ENCODE measurements around the gene DNAJA3.

The DNAJA3 gene

DNA sequence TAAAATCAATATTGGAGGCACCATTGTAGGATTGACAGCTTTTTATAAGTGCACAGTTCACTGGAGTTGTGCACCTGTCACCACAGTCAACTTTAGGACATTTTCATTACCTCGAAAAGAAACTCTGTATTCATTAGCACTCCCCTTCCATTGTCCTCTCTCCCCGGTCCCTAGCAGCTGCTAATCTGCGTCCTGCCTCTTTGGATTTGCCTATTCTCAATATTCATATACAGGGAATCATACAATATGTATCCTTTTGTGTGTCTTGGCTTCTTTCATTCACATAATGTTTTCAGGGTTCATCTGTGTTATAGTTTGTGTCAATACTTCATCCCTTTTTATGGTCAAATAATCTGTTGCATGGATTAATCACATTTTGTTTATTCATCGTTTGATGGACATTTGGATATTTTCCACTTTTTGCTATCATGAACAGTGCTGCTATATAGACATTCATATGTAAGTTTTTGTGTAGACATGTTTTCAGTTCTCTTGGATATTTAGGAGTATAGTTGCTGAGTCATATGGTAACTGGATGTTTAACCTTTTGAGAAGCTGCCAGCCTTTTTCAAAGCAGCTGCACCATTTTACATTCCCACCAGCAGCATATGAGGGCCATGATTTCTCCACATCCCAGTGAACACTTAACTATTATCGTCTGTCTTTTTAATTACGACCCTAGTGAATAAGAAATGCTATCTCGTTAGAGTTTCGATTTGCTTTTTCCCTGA lies 9.8 kb downstream of the DNAJA3 start:
- no peak for TF ChIP-seq CTCF (IDR thresholded peaks at IDR 0.05; ENCODE audit: borderline replicate concordance, control extremely low read depth, extremely low read depth, insufficient read depth, missing control alignments)
- in situ Hi-C loops (cut with MboI; ENCODE audit: low sequenced_read_pairs, unreplicated experiment): no loop called here
- no peak for DNase-seq (ENCODE audit: low spot score)

DNA sequence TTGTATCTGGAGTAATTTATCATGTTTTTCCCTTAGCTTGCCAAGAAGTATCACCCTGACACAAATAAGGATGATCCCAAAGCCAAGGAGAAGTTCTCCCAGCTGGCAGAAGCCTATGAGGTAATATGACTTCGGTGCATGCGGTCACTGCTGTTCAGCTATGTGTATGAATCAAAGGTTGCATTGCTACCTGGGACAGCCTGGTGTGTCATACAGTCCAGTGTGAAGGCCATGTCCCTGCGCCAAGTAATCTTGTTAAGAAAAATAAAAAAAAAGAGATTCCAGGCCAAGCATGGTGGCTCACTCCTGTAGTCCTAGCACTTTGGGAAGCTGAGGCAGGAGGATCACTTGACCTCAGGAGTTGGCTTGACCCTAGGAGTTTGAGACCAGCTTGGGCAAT lies 11.7 kb downstream of the DNAJA3 start:
- DNase-seq (ENCODE audit: low spot score): no peak
- in situ Hi-C loops (cut with MboI; ENCODE audit: low sequenced_read_pairs, unreplicated experiment): no loop called here
- TF ChIP-seq CTCF (IDR thresholded peaks at IDR 0.05; ENCODE audit: borderline replicate concordance, control extremely low read depth, extremely low read depth, insufficient read depth, missing control alignments): no peak

DNA sequence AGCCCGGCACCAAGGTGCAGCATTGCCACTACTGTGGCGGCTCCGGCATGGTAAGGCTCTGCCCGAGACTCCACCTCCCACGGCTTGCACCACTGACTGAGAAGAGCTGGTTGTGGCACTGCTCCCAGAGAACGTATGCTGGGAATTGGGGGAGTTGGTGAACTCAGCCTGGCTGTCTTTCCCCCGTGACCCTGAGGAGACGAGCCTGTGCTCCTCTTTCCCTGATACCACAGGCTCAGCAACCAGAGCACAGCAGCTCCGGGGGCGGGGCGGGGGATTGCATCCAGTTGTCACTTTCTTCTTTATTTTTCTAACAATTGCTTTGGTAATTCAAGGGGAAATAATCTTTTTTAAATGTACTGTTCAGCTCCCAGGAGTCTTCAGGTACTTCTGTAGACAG lies 16.7 kb downstream of the DNAJA3 start:
- no peak for TF ChIP-seq CTCF (IDR thresholded peaks at IDR 0.05; ENCODE audit: borderline replicate concordance, control extremely low read depth, extremely low read depth, insufficient read depth, missing control alignments)
- DNase-seq (ENCODE audit: low spot score): no peak
- in situ Hi-C loops (cut with MboI; ENCODE audit: low sequenced_read_pairs, unreplicated experiment): no loop called here

DNA sequence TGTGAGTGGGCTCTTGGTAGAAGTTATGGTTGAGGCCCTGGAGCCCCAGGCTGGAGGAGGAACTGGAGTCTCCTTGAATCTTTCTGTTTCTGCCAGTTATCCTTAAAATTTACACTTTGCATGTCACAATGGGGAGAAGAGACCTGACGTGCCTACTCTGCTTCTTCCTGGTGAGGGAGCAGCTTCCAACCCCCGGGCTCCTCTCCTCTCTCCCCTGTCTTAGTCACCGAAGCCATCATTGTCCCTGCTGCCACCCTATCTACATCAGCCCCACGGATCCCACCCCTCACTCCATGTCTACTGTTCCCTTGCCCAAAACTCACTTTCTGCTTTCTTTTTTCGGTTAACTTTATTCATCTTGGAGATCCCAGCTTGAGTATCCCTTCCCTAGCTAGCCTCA lies 17.6 kb downstream of the DNAJA3 start:
- no peak for TF ChIP-seq CTCF (IDR thresholded peaks at IDR 0.05; ENCODE audit: borderline replicate concordance, control extremely low read depth, extremely low read depth, insufficient read depth, missing control alignments)
- DNase-seq (ENCODE audit: low spot score): no peak
- in situ Hi-C loops (cut with MboI; ENCODE audit: low sequenced_read_pairs, unreplicated experiment): no loop called here

DNA sequence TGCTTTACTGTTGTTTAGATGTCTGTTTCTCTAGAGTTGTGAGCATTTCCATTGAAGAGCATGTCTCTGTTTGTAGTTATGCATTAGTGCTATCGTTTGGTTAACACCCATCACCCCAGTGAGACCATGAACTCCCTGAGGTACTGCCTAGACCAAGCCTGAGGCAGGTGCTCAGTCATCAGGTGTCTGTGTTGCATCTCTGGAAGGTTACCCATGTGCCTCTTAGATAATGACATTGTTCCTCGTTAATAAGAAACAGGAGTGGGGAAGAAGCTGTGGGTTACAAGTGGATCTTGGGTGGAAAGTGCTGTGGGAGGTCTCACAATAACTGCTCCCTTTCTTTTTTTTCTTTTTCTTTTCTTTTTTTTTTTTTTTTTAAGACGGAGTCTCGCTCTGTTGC lies 18.3 kb downstream of the DNAJA3 start:
- in situ Hi-C loops (cut with MboI; ENCODE audit: low sequenced_read_pairs, unreplicated experiment): no loop called here
- DNase-seq (ENCODE audit: low spot score): no peak
- no peak for TF ChIP-seq CTCF (IDR thresholded peaks at IDR 0.05; ENCODE audit: borderline replicate concordance, control extremely low read depth, extremely low read depth, insufficient read depth, missing control alignments)

DNA sequence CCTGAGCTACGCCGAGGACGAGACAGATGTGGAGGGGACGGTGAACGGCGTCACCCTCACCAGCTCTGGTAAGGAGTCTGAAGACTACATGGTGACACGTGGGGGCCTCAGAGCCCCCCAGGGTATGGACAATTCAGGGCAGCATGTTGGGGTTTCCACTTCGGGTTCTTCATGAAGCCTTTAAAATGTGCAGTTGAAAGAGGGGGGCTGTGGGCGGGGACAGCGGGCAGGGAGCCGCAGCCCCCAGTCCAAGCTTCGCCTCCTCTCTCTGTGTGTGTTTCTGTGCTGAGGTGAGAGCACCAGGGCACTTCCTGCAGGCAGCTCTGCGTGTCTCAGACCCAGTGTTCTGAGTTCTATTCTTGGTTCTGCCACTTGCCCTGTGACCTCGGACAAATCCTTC lies 24.8 kb downstream of the DNAJA3 start:
- in situ Hi-C loops (cut with MboI; ENCODE audit: low sequenced_read_pairs, unreplicated experiment): no loop called here
- DNase-seq (ENCODE audit: low spot score): no peak
- no peak for TF ChIP-seq CTCF (IDR thresholded peaks at IDR 0.05; ENCODE audit: borderline replicate concordance, control extremely low read depth, extremely low read depth, insufficient read depth, missing control alignments)
